GM20431 (cell line): ENCODE data around the gene DYDC1.

Experiments used
- in situ Hi-C: fragments of 300-500 bp; cut with MseI, MboI; formaldehyde crosslinking; loops from one replicate; pipeline ENCODE4 v1.15.0; 2020; ENCODE audit warnings: low sequenced_read_pairs; ENCODE audit not compliant: unreplicated experiment

Gene DYDC1

DNA sequence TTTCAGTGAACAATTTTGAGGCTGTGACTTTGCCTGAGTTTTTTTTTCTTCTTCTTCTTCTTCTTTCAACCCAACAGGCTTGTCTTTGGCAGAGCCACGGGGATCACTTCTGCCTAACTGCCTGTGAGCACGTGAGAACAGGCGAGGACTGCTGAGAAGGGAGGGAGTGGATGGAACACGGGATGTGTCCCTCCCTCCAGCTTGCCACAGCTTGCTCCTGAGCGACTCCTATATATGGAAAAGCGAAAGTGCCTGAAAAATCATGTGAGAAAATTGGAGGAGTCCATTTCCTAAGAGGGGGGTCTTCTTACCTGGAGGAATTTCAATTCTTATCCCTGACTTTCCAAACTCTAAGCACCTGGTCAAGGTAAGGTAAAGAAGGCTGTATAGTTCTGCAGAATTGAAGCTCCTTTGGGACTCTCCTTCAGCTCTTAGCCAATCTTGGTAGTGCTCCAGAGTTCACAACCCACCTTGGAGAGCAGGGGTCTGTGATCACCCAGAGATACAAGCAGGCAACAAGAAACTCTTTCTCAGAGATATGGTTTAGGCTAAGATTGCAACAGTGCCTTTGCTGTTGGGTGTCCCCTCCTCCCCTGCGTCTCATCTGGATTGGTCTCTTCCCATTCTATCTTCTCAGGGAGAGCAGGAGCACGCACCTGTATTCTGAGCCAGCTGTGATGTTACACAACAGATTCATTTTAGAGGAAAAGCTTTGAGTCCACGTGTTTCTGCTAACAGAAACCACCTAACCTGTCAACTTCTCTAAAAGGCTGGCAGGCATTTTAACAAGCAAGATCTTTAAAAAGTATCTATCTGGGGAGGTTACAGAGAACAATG, 66.9 kb downstream of the DYDC1 start, which contains the start of gene MAT1A:
Gene MAT1A (minus strand): TSS at position 208 of the 837 bp plus-strand sequence. CDS start 235 bp downstream, outside the sequence.
- in situ Hi-C loops = no loop called here

DNA sequence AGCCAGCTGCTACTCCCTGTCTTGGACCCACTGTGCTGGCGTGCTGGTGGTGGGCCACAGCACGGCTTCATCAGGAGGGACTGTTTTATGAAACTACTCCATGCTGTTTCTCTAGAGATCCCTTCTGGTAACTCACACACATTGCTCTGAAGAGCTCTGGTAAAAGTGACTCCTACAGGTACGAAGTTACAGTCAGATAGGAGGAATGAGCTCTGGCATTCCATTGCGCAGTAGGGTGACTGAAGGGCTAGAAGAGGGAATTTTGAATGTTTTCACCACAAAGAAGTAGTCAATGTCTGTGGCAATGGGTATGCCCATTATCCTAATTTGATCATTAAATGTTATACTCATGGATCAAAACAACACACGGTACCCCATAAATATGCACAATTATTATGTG, 67.7 kb downstream of the DYDC1 start:
- in situ Hi-C loops = no loop called here
